Islet precursor cell (in vitro differentiated cells): ENCODE measurements around the gene KLHL12.
A peak's percentile ranks its signal among the peaks of the same experiment; 100 is the strongest.

Source experiments
- DNase-seq: peaks from one replicate; pipeline ENCODE4 v3.0.0-alpha.2; 2018

Gene KLHL12

DNA sequence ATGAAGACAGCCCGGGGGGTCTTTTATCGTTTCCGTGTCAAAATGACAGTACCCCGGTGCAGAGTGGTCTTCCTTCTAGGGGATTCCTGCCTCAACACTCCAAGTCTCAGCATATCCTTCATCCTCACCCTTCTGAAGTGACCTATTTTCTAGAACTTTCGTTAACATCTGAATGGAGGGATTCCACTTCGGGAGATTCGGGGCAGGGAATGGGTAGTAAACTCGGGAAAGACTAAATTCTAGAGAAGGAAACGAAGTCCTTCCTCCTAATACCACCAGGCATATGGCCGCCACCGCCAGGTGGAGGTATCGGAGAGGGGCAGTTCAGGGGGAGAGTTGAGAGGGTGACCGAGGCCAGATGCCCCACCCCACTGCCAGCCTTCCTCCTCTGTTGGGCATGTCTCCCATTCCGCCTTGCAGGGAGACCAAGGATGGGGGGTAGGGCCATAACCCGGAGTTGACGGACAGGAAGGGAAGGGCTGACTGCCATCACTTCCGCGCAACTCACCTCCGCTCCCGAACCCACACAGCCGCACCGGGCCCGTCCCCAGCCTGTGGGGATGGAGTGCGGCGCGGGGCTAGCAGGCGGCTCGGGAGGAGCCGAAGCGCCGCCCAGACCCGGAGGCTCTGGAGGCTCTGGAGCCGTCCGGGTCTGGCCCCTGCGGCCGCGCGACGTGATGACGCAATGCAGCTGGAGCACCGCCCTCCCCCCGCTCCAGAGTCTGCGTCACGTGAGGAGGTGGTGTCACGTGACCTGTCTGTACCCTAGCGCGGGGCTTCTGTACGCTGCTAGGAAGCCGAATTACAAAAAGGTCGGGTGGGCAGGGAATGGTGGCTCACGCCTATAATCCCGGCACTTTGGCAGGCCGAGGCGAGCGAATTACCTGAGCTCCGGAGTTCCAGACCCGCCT lies at the start of gene KLHL12:
TSS of gene KLHL12 (minus strand) at position 654 of the 911 bp plus-strand sequence. CDS start 2,072 bp downstream, outside the sequence.
- DNase-seq: peak; percentile 98

DNA sequence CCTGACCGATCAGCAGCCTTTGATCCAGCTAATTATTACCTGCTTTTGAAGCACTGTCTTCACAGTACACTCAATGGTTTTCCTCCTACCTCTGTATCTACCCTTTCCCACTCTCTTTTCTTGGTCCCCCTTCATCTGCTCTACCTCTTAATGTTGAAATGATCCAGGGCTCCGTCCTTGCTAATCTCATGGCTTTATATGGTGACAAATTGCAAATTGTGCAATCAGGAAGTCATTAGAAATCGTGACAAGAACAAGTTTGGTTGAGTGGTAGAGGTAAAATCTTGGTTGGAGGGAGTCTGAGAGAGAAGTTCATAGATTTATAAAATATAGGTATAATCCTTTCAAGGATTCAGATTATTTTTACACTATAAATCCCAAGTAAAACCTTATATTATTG lies 49.6 kb upstream of the KLHL12 start:
- DNase-seq: no peak

DNA sequence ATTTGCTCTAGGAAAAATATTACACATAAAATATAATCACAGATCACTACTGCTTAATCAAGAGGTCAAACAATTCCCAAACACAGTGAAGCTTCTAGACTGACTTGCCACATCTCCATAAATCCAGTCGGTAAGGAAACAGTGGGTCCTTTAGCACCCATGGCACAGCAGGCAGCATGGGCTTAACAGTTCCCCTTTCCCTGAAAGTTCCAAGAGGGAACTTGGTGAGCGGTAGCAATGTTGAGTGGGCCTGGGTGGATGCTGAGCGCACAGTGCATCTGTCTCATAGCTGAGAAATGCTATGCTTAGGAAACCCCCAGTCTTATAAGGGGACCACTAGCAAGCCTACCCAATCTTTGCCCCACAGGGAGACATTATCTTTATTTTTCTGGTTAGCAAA lies 47.8 kb upstream of the KLHL12 start:
- DNase-seq: no peak

DNA sequence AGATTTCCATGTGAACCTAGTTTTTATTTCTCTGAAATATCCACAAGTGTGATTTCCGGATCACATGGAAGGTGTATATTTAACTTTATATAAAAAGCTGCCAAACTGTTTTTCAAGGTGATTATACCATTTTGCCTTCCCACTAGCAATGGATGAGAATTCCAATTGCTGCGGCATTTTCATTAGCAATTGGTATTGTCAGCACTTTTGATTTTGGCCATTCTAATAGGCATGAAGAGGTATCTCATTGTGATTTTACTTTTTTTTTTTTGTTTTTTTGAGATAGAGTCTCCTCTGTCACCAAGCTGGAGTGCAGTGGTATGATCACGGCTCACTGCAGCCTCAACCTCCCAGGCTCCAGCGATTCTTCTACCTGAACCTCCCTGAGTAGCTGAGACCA lies 45.0 kb upstream of the KLHL12 start:
- DNase-seq: no peak

DNA sequence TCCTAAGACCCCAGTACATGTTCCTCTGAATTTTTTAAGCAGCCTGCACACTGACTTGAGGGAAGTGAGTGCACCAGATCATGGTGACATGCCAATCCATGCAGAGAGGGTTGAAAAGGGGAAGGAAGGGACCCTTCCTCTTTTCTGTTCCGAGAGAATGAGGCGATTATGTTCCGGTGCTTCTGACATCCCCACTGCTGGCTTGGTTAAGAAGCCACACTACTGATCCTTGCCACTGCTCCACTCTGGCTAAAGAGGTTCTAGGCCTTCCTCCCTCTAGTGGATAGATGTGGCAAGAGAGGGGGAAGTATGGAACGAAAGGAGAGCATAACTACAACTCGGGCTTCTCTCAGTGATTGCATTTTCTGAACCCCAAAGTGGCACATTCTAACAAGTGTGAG lies 41.9 kb upstream of the KLHL12 start:
- DNase-seq: peak; percentile 76

DNA sequence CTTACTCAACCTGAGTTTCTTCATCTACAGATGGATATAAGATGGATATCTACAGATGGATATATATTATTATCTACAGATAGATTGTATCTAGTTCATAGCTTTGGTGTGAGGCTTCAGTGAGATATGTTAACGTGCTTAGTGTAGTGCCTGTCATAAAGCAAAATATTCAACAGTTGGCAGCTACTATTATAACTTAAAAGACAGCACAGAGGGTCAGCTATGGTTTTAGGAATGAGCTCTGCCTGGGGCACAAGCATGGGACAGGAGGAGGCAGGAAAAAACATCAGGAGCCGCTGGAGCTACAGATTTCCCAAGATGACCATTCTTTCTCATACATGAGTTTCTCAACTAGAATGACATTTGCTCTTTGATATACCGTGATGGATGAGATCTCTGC lies 41.3 kb upstream of the KLHL12 start:
- DNase-seq: no peak

DNA sequence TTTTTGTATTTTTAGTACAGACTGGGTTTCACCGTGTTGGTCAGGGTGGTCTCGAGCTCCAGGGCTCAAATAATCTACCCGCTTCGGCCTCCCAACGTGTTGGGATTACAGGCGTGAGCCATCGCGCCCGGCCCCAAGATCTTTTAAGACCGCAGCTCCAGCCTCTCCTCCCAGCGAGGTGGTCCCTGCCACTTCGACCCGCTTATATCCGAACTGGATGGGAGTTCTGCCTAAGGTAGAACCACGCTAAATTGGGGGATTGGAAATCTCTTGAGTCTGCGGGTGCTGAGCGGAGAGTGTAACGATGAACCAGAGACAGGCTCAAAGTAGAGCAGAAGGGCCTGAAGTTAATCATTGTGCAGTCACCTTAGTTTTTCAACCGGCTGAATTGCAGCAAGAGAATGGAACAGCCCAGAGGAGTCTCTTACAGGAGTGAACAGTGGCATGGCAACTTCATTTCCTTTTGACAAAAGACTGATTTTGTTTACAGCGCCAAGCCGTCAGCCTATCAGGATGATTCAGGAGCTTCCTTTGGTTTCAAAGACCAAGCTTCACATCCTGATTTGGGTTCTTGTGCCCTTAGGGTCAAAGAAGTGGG lies 40.7 kb upstream of the KLHL12 start:
- DNase-seq: no peak

DNA sequence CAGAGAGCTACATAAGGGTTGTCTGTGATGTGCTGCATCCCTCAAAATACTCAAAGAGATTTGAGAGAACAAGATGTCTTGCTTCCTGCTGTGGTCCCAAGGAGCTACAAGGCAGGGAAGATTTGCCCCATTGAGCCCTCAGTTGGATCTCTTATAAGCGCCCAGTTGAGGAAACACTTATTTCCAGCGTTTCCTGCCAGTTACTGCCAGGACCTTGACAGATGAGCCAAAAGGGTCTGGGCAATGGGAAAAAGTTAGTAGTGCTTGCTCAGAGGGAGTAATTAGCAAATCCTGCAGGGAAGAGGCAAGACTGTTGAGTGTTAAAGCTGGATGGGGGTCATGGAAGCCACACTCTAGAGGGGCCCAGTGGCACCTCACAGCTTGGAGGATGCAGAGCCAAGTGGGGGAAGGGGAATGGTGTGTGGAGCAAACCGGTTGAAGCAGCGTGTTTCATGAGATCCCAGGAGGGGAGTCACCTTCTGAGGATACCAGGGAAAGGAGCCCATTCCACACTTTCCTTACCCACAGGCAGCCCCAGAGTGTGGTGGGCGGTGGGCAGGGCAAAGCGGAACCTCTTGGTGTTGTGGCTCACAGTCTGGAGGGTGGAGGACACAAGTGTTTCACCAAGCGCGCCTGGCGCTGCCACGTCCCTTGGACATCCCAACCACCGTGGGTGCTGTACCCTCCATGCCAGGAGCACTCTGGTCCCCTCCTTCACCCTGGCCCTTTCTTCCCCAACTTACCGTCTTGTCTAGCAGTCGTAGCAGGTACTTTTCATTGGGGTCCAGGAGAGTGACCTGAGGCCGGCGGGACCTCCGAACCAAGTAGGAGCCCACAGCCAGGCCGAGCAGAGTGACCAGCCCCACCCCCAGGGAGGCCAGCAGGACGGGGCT lies 39.2 kb upstream of the KLHL12 start:
- no peak for DNase-seq

DNA sequence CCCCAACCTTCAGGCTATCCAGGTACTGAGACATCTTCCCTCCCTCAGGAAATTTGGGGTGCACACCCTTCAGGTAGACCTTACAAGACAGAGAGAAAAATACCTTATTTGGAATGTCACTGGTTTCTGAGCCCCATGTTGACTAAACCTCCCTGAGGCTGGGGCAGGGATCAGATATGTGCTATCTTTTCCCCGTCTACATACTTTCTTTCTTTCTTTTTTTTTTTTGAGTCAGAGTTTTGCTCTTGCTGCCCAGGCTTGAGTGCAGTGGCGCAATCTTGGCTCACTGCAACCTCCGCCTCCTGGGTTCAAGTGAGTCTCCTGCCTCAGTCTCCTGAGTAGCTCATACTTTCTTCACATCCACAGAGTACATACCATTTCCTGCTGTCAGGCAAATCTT lies 38.4 kb upstream of the KLHL12 start:
- DNase-seq: no peak

DNA sequence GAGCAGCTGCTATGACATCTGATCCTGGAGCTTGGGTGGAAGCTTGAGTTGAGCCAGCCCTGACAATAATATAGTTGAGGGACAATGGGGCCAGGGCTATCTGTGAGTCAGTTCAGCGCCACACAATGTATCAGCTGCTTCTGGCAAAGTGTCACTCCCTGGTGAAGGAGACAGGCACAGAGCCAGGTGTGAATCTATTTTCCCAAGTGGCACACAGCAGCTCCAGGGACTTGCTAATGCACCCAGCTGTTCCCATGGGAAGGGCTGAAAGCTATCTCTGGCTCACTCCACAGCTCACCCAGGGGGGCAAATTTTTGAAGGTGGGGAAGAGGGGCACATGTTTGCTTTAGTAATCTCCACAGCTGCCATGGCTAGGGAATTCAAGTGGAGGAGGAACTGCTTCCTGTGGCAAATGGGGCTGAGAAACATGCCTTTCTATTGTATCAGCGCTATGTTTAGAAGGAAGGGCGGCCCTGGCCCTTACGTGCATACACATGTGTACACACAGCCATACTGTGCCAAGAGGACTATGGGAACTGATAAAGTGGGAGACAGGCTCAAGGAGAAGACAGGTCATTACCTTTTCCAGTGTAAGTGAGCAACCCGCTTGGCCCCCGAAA lies 37.9 kb upstream of the KLHL12 start:
- DNase-seq: no peak

DNA sequence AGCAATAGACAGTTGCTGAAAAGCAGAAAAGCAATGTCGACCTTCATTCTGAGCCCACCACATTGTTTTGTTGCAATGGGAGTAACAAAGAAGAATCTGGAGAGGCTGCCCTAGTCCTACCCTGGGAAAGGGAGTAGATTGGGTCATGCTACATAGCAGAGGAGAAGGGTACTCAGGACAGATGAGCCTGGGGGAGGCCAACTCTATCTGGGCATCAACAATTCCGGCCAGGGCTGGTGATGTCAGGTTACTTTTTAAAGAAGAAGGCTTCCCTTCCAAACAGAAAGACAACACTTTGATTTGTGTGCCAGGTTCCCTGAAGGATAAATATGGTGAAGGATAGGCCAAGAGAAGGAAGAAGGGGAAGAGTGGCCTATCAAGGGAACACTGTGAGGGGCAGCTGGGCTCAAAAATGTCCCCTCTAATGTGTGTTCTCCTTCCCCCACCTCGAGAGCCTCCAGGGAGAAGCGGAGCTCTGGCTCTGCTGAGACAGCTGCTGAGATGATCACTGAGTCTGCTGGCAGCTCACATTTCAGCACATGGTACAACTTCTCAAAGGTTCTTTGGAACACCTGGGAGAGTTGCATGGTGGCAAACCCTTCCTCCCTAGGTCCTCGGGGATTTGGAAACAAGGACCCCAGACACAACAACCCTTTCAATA lies 34.3 kb upstream of the KLHL12 start:
- no peak for DNase-seq

DNA sequence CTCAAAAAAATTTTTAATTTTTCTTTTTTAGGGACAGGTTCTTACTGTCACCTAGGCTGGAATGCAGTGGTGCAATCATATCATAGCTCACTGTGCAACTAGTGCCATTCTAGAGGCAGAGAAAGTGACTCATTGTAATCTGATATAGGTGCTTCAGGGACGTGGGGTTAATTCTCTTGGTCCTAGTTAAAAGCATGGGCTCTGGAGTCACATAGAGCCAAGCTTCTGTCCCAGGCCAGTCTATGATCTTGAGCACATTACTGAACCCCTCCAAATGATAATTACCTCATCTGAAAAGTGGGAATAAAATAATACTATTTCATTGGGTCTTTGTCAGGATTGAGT lies 32.2 kb upstream of the KLHL12 start:
- no peak for DNase-seq

DNA sequence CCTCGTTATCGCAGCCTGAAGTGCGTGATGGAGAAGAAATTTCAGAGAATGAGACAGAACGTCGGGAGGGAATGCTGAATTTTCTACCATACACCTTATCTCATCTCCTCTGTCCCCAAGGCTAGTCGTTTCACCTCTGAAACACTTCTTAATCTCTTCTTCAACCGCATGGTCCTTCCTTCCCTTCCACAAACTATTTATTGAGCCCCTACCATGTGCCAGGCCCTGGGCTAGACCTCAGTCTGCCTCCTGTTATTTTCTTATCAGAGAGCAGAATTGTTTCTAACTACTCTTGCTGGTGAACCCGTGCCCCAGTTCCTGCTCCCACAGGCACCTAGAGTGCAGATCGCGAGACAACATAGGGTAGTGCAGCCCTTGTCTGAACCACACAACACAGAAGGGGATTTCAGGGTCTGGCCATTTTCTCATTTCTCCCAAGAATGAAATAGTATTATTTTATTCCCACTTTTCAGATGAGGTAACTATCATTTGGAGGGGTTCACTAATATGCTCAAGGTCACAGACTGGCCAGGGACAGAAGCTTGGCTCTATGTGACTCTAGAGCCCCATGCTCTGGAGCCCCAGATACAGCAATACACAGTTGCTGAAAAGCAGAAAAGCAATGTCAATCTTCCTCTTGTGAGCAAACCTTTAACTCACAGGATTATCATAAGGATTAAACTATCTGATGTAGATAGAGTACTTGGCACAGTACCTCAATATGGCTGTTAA lies 31.7 kb upstream of the KLHL12 start:
- DNase-seq: no peak

DNA sequence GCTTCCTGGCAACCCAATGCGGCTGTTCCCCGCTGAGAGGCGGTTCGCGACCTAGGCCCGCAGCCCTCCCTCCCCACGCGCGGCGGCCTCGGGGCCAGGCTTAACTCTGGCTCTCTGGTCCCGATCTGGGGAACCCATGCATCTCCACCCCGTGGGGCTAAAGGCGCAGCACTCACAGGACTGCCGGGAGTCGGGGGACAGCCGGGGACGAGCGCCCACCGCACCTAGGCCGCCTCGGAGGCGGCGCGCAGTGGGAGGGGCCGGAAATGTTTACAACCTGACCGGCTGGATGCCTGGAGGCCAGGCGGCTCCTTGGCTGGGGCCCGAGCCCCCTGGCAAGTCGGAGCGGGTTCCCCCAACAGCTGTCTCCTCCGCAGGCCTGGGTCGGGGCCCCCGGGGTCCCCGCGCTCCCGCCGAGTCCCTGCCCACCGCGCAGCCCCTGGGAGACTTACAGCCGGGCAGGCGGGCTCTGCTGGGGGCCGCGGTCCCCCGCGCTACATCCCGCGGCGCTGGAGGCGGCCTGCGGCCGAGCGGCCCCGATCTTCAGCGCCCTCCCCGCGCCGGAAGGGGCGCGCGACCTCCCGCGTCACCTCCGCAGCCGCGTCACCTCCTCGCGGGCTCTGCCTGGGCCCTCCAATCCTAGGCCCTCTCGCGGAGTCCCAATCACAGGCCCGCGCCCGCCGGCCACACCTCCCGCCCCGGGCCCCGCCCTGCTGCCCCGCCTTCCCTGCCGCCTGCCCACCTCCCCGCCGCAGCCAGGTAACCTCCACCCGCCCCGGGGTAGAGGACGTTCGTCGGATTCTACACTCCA lies 30.9 kb upstream of the KLHL12 start, which contains the start of gene ADIPOR1:
TSS of gene ADIPOR1 (minus strand) at position 580 of the 811 bp plus-strand sequence. CDS start 7,242 bp downstream, outside the sequence.
- DNase-seq: peak; percentile 97

DNA sequence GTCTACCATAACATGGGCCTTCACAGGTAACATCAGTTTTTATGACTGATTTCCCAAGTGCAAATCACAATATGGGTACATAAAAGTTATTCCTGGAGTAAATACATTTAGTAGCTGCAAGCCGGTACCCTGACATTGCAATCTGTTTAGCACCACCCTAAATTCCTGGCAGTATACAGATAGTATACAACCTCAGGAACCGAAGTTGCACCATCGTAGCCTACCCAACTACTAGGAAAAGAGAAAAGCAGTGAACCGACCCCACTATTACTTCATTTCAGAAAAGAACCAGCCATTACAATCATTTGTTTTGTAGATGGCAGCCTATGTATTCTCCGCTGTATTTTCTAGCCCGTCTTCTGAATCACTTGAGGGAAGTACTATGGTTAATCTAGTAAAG lies 29.9 kb upstream of the KLHL12 start:
- no peak for DNase-seq

DNA sequence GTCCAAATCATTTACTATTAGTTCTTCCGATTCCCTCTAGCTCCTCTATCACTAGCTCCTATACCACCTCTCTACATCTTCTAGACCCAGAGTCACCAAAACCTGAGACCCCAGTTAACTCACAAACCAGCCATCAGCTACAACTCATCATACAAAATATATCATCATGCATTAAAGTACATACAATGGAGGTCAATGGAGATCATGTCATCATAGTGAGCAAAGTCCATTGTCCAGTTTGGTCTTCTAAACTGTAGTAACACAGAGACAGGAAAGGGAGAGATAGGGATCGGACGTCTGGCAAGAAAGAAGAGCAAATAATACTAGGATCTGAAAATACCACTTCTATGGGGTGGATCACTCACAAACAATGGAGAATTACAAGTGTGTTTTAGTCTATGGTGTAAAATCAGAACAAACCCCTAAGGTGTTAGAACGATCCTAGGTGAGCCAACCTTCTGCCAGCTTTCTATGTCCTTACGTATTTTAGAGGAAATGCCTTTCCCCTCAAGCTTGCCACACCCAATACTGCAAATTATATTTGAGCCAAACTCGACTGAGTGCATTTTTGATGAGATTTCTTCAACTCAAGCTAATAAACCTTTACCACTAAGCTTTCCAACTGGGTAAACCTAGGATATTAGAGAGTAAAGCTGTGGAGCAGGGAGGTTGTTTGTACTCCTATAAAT lies 27.2 kb upstream of the KLHL12 start:
- DNase-seq: no peak

DNA sequence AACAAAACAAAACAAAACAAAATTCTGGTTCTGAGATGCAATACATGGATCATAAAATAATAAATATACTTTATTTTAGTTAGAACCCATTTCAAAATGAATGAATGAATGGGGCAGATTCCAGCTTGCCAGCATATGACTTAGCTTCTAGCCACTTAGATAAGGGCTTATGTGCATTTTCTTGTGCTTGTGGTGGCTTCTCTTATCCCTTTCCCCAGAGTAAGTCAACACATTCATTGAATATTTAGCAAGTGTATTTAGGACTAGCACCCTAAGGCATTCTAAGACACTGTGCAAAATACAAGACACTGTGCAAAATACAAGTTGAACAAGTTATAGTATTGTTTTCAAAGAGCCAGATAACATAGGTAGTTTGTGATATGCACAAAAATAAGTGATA lies 26.4 kb upstream of the KLHL12 start:
- DNase-seq: no peak

DNA sequence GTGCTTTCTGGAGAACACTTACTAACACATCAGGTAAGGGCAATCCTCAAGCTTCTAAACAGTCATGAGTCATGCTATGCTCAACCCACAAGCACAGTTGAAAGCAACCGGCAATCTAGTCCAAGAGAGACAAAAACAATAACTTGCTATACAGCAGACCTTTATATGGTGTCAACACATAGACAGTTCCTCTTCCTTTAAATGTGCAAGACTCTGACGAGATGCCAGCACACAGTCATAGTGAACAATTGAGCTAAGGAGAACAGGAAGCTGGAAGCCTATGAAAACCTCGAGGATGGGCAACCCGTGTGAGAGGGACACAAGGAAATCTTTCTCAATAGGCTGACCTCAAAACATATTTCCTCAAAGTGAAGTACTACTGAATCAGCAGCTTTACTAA lies 25.8 kb upstream of the KLHL12 start:
- DNase-seq: no peak

DNA sequence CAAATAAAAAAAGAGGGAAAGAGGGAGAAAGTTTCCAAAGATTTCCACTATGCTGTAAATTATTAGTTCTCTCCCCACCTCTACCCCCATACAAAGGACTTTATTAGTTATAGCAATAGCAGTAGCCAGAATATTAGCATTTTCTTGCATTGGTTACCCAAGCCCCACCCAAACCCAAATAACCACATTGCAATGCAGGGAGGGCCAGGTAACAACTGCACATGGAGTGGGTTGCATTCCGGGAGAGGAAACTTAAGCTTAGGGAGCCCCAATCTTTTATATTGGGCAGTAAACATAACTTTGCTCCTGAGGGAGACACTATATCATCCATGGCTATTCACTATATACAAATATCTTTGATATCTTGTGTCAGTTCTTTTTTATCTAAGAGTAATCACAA lies 25.1 kb upstream of the KLHL12 start:
- DNase-seq: no peak

DNA sequence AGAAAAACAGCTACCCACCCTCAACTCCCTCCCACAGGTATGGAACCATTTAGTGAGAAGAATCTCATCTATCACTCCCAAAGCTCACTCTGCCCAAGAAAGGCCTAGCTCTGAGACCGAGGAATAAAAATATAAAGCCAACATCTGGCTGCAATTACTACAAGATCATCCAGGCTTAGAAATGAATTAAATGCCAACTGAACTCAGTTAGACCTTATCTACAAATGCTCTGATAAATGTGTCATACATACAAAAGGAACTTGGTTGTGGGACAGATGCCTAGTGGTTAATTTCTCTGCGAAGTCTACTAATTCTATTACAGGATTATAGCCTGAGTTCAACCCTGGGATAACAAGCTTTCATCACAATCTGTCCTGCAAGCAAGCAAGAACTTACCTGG lies 24.4 kb upstream of the KLHL12 start:
- DNase-seq: no peak
